Brain pericyte (primary cell): Measurements from ENCODE around the gene IL1F10.

Experiments used
- DNase-seq: peaks from one replicate; pipeline ENCODE4 v3.0.0-alpha.2; 2012; ENCODE audit warnings: low read depth, low spot score

IL1F10 gene

DNA sequence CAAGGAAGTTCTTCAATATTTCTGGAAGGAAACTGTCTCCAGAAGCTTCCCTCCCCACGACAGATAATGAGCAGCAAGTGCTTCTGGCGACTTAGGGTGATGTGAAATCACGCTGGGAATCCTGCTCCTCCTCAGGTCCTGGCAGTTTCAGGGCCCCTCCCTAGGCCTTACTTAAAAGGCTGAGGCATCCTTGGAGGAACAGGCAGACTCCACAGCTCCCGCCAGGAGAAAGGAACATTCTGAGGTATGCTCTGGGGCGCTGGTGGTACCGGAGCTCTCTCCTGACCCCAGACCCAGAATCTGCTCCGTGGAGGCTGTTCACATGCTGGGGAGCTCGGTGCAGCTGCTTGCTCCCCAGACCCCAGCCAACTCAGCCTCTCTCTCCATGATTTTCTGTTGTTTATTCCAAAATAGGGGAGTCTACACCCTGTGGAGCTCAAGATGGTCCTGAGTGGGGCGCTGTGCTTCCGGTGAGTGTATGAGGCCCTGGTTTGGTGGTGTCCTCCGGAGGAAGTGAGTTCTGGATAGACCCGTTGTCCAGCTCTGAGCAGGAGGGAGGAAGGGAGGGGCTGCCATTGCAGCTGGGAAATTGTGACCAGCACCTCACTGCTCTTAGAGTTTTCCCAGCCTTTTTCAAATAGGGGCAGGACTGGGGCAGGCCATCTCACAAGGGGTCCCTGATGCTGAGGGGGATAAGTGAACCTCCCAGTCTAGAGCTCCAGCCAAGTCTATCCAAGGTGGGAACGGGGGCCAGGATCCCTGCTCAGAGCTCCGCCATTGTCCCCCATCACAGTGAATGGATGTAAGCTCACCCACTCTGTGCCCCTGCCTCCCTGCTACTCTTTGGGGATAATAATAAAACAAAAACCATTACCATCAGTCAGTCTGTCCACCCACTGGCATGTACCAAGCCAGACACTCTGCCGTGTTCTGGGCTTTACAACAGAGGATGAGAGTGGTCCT lies 8.5 kb upstream of the IL1F10 start, which contains the start of gene IL36RN:
Gene IL36RN (plus strand): TSS at position 201 of the 963 bp plus-strand sequence. CDS start 241 bp downstream, at position 442.
- no peak for DNase-seq

DNA sequence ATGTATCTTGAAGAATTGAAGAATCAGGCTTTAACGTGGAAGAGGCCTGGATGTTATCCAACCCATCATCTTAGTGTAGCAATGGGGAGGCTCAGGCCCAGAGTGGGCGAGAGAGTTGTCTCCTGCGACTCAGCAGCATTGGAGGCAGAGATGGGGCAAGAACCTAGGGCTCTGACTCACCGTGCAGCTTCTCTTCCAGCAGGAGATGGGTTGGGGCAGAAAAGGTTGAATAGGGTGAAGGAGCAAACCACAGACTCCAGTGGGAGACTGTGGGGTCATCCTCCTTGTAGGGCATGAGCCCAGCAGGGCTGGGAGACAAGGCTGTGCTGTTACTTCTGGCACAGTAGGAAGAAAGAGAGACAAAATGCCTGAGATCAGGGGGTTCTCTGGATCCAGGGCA lies 7.4 kb upstream of the IL1F10 start:
- no peak for DNase-seq

DNA sequence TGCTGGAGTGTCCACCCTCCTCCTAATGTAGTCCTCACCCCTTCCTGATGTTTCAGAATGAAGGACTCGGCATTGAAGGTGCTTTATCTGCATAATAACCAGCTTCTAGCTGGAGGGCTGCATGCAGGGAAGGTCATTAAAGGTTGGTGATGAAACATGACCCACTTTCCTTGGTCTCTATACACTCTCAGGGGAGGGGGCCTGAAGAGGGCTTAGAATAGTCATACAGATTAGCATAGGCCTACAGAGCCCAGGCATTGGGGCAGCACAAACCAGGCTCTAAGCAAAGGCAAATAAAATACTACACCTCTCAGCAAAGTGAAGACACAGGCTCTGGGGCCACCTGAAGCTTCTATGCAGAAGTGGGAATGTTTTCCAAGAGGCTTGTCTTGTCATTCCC lies 7.0 kb upstream of the IL1F10 start:
- no peak for DNase-seq

DNA sequence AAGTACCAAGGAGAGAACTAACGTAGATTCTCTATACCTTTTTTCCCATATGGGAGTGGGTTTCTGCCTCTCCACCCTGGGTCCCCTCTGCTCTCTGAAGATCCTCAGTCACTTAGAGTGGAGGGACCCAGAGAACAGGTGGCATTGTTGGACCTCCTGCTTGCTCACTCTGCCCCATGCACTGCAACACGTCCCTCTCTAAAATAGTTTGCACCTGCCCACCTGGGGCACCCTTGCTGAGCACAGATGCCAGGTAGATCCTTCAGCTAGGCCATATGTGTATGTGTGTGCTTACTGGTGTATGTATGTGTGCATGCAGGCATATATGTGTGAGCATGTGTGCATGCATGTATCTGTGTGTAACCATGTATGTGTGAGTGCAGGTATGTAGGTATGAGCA lies 6.5 kb upstream of the IL1F10 start:
- no peak for DNase-seq

DNA sequence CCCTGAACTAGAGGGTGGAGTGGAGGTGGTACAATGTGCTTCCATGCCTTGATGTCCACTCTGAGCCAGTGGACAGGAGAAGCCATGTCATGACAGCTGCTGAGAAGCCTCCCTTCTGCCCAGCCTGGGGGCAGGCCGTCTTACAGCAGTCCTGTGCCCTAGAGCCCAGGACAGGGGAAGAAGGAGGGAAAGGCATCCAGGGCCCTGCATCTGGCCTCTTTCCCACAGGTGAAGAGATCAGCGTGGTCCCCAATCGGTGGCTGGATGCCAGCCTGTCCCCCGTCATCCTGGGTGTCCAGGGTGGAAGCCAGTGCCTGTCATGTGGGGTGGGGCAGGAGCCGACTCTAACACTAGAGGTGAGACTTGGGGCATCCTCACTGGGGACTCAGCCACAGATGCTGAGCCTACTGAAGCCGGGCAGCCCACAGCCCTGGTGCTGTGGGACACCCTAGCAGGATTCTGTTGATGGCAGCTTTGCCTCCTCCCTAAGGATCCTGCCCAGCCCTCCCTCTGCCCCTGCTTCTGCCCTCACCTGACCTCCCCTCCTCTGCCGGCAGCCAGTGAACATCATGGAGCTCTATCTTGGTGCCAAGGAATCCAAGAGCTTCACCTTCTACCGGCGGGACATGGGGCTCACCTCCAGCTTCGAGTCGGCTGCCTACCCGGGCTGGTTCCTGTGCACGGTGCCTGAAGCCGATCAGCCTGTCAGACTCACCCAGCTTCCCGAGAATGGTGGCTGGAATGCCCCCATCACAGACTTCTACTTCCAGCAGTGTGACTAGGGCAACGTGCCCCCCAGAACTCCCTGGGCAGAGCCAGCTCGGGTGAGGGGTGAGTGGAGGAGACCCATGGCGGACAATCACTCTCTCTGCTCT lies 5.6 kb upstream of the IL1F10 start:
- no peak for DNase-seq

DNA sequence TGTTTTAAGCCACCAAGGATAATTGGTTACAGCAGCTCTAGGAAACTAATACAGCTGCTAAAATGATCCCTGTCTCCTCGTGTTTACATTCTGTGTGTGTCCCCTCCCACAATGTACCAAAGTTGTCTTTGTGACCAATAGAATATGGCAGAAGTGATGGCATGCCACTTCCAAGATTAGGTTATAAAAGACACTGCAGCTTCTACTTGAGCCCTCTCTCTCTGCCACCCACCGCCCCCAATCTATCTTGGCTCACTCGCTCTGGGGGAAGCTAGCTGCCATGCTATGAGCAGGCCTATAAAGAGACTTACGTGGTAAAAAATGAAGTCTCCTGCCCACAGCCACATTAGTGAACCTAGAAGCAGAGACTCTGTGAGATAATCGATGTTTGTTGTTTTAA lies 3.5 kb upstream of the IL1F10 start:
- DNase-seq = no peak

DNA sequence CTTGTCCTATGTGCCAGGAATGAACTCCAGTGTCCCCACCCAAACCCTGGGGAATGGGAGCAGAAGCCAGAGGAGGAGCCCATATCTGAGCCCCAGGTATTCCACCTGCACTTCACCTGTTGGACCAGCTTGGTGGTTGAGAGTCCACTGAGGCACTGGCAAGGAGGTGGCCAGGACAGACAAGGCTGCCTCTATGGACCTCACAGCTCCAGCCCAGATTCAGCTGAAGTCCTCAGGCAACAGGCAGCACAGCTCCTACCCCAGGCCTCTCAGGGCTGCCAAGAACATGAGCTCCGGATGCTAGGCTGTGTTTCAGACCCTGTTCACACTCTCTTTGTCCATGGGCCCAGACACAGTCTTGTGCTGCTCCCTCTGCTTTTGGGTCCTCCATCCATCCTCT lies 2.9 kb upstream of the IL1F10 start:
- DNase-seq = no peak

DNA sequence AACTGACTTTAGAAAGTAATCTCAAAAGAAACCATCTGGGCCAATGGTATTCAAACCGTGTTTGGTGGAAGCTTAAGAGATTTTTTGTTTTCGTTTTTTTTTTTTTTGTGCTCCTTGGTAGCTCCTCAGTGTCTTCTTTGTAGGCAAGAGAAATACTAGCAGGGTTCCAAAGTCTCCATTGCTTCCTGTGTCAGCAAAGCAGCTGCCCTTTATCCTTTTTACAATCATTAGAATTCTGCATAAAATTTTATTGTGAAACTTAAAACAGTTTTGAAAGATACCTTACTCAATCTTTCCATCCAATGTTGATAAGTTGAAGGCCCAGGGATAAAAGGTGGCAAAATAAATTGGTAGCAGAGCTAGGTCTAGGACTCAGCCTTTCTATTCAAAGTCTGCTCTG lies 479 bp downstream of the IL1F10 start:
- DNase-seq = no peak

DNA sequence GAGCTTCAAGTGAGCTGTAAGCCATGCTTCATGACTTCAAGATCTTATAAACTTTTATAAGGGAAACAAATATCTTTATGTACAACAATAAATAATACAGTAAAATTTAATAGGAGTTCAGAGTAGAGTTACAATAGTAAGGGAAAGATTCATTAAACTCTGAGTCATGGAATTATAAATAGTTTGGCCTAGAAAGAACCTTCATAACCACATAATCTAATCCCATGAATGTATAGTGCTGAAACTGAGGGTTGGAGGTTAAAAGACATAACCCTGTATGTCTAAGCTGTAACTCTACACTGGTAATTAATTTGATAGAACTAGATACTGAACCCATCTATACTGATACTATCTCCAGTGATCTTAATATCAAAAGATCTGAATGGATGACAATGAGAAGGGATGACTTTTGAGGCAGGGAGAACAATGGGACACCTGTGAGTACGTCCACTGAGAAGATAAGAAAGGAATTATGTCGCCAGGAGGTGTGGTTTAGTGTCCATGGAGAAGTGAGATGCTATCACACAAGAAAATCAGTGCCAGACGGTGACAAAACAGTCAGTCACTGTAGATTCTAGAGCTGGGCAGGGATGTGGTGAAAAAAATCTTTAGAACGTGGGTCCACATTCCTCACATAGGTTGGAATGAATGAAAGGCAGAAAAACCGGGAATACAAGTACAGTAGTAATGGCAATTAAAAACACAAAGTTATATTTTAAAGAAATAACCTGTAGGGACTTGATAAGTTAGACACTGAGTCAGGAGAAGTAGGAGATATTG lies 1.1 kb downstream of the IL1F10 start:
- DNase-seq = no peak

DNA sequence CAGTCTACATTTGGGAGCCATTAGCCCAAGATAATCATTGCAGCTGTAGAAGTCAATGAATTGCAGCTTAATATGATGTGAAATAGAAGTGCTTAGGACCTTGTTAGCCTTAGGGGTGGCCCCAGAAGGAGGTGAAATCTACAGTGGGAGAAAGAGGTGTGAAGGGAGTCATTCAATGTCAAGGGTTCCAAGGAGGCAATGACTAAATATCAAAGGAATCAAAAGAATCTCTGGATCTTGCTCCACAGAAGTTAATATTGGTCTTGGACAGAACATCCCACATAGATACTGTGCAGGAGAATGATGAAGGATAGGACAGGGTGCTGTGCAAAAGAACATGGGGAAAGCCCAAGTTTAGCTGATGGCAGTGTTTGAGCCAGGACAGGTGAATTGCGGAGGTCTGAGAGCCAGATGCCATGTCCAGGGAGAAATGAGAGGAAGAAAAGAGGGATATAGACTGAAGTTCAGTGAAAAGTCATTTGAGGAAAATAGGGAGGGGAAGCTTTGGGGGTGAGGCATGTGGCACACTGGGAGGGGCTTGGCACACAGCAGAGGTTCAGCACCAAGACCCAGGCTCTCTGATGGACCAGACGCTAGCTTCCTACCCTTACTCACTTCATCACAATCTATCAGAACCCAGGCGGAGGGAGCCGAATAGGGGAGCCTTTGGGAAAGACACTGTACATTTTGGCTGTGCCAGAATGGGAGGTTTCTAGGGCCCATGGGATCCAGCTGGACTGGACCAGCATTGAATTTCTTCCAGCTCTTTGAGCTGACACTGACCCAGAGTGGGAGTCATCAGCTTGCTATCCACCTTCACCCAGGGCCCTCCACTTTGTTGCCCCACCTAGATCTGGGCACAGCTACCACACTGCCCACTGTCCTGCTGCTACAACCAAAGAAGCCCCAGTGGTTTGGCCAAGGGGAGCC lies 2.2 kb downstream of the IL1F10 start:
- DNase-seq = no peak

DNA sequence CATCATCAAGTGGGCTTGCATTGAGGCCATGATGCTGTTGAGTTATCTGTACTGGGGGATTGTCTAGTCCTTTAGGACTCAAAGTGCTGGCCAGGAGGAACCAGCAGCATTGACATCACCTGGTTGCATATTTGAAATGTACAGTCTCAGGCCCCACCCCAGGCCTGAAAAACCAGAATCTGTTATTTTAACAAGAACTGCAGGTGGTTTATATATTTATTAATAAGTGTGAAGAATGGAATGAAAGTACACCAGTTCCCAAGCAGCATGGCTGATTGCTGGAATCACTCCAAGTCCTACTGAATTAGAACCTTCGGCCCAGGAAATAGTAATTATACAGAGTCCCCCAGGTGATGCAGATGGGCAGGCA lies 2.8 kb downstream of the IL1F10 start:
- no peak for DNase-seq

DNA sequence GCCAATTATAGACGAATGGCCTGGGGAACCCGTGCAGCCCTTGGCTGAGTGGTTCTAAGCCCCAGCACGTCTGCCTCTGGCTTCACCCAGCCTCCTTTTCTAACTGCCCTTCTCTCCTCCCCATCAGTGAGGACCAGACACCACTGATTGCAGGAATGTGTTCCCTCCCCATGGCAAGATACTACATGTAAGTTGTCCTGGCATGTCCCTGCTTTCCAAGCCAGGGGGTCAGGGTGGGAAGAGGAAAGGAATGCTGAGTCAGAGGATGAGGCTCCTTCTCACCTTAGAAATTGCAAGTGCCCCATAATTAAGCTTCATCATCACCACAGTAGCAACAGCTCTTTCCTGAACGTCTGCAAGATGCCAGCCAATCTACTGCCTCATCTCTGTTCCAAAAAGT lies 4.8 kb downstream of the IL1F10 start:
- no peak for DNase-seq

DNA sequence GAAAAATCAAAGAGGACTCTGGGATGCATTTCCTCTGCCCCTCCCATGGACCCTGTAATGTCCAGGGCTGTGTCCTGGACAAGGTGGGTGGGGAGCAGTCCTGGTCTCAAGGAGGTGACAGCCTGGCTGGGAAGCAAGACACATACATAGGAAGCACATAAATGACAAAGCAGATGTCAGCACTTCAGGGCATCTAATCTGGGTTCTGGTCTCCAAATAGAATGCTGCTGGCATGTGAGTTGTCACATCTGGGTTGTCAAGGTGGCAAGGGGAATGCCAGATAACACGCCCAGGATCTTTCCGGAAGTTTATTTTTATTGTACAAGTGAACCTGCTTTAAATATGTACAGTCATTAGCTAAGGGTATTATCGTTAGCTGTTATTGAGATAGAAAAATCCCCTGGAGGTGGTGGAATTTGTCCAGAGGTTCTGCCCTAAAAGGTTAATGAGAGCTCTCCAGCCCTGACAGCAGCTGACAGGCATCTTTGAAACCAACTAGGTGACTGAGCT lies 5.6 kb downstream of the IL1F10 start:
- DNase-seq = no peak

DNA sequence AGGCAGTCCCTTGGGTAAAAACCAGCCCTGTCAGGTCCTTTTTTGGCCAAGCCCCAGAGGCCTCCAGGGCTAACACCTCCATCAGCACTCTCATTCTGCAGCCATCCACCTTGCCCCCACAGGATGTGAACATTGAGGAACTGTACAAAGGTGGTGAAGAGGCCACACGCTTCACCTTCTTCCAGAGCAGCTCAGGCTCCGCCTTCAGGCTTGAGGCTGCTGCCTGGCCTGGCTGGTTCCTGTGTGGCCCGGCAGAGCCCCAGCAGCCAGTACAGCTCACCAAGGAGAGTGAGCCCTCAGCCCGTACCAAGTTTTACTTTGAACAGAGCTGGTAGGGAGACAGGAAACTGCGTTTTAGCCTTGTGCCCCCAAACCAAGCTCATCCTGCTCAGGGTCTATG lies 7.3 kb downstream of the IL1F10 start:
- DNase-seq = no peak

DNA sequence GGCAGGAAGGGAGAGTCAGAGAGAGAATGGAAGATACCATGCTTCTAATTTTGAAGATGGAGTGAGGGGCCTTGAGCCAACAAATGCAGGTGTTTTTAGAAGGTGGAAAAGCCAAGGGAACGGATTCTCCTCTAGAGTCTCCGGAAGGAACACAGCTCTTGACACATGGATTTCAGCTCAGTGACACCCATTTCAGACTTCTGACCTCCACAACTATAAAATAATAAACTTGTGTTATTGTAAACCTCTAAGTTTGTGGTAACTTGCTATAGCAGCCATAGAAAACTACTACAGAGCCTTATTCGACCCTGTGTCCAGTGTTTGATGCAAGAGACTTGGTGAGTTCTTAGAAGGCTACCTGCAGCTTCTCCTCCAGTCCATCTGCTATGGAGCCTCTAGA lies 7.8 kb downstream of the IL1F10 start:
- DNase-seq = no peak

DNA sequence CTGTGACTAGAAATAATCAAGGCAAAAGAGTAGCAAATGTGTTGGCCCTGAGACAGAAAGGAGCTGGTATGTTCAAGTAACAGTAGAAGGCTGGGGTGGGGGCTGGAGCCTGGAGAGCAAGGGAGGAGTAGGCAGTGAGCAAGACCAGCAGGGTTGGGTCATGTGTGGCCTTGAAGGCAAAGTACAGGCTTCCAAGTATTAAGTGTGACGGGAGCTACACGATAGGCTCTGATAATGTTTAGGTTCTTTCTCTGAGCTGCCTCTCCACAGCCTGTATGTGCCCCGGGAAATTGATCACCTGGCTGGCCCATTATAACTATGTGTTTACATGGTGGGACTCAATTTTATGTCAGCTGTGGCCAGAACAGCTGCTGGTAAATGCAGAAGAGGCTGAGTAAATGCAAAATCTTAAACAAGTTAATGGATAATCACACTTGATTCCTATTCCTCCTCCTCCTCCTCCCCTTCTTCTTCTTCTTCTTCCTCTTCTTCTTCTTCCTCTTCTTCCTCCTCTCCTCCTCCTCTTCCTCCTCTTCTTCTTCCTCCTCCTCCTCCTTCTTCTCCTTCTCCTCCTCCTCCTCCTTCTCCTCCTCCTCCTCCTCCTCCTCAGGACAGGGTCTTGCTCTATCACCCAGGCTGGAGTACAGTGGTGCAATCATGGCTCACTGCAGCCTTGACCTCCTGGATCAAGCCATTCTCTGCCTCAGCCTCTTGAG lies 9.3 kb downstream of the IL1F10 start:
- DNase-seq = no peak

DNA sequence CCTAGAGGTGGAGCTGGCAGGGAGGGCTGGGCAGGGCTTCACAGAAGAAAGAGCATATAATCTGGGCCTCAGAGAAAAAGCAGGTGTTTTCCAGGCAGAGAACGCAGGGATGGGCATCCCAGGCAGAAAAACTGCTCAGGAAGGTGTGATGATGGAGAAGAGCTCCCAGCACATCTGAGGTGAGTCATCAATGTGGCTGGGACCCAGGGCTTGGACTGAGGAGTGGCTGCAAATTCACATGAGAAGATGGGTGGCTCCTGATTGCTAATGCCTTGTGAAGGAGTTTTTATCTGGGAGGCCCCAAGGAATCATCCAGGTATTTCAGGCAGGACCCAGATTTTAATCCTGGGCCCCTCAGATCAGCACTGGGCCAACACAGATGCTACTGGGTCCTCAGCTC lies 10.2 kb downstream of the IL1F10 start:
- no peak for DNase-seq

DNA sequence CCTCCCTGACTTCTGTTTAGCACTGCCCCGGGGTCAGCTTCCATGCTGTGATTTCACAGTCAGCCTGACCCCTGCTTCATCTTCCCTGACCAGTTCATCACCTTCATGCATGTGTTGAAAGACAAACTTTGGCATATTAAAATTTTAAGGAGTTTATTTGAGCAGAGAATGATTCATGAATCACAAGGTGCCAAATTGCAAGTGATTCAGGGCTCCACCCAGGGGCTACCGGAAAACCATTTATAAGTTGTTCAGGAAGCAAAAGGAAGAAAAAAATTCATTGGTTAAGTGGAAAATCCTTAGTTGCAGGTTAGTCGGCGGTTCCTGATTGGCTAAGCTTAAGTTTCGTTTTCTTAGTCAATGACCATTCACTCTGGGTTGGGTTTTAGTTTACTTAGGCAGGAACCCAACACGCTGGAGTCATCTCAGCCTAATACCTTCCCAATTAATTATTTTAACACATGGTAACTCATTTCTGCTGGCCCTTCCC lies 10.6 kb downstream of the IL1F10 start:
- DNase-seq = no peak

DNA sequence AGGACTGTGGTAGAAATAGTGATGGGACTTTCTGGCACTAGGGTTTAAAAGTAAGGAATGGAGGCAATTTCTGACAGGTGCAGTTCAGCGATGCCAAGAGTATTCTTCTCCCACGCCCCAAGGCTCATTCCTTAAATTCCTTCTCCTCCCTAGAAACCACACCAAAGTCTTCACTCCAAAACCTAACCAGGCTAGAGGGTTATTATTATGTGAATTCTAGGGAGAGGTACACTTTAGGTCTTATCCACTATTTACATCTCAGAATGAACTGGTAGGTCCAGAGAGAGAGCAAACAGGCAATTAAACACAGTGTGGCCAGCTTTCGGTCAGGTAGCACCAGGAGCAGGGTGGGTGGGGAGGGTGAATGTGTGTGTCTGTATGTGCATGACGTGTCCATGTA lies 11.4 kb downstream of the IL1F10 start:
- no peak for DNase-seq

DNA sequence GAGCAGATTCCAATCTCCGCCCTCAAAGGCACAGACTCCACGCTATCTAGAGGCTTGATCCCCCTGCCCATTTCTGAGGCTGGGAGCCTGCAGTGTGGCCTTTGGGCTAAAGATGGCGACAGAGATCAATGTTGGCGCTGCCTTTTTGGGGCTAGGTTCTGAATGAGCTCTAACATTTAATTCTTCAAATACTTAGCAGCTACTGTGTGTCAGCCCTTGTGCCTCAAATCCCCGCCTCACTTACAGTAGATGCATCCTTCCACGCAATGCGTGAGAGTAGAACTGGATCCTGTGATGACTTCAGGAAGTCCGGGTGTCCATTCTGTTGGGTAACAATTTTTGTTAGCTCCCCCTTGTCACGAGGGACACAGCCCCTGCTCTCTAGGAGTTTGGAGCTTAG lies 12.4 kb downstream of the IL1F10 start:
- no peak for DNase-seq
